GM18502 (cell line): ENCODE measurements around the gene ATG12.
"Not testable (repeated sequence)": the region's sequence is repeated elsewhere in the genome, so short reads cannot be mapped to it uniquely, and the experiment has no call there.

Experiments
- ATAC-seq: cut with Tn5 transposase; IDR thresholded peaks from one replicate; pipeline ENCODE4 v1.9.1; 2021; ENCODE audit warnings: mild to moderate bottlenecking; ENCODE audit not compliant: unreplicated experiment, poor library complexity

Gene ATG12

DNA sequence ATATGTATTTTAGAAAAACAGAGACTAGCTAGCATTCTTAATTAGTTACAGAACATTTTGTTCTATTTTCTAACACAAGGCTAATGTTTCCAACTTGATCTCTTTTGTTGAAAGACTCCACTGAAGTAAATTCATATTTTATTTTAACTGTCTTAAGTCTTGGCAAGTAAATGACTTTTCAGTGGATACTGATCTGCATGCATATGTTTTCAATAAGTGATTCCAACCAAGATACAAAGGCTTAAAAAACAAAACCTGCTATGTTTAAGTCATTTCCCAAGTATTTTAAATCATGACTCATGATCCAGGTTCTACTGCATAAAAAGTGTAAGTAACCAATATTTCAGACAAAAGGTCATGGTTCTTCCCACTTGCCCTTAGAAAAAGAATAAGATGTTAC, 30.6 kb downstream of the ATG12 start:
- ATAC-seq: no peak

DNA sequence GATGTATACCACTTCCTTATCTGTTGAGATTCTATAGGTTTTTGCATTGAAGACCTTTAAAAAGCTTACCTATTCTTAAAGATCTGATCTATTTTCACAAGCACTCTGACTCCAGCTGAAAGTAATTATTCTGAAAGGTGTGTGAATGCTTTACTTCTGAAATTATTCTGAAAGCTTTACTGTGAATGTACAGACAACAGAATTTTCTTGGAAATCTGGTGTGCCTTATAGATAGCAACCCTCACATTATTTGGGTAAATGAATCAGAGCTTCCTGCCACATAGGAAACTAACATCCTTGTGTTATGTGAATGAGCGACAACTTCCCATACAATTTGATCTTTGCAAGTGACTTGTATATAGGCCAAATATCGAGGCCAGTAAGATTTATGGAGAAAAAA, 31.4 kb downstream of the ATG12 start:
- no peak for ATAC-seq

DNA sequence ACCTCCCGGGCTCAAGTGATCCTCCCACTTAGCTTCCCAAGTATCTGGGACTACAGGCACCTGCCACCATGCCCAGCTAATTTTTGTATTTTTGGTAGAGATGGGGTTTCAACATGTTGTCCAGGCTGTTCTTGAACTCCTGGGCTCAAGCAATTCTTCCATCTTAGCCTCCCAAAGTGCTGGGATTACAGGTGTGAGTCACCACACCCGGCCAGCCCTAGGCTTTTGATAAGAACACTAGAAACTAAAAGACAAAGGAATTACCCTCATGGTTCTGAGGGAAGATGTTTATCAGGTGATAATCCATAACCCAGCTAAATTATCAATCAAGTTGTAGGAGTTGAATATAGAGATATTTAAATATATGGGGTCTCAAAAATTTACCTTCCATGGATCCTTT, 33.3 kb downstream of the ATG12 start:
- not testable (repeated sequence) for ATAC-seq

DNA sequence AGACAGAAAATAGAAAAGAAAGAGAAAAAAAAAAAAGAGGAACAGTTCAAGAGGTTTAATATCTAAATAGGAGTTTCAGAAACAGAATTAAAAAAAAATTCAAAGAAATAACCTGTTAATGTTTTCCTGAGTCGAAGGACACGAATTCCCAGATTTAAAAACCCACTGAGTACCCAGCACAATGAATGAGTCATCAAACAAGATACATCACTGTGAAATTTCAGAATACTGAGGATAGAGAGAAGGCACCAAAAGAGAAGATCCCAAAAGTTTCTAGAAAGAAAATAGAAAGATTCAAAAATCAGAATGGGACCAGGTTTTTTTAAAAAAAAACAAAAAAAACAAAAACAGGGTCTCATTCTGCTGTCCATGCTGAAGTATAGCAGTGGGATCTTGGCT, 33.7 kb downstream of the ATG12 start:
- ATAC-seq: no peak

DNA sequence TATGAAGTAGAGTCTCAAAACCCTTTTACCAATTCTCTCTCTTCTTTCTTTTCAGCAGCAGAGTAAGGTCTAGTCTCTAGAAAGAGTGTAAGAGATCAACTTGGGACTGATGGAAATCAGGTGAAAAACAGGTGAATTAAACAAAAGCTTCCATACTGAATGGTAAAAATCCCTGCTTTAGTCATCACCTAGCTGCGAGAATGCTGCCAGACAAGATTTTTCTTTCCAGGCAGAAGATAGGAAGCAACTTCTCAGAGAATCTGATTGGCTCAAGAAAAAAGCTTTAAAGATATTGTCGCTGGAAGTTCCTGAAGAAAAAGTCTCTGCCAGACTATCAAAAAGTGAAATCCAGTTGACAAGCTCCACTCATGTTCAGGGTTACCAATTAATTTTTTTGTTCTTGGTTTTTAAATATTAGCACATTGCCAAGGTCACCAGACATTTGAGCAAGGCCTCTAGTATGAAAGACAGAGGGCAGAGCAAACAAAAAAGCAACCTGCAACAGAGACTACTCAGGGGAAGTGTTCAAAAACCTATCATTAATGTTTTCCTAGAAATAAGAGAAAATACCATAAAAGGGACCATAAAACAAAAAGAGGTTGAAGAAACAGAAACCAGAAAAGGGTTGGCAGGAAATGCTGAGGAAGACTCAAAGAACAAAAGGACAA, 34.2 kb downstream of the ATG12 start:
- no peak for ATAC-seq

DNA sequence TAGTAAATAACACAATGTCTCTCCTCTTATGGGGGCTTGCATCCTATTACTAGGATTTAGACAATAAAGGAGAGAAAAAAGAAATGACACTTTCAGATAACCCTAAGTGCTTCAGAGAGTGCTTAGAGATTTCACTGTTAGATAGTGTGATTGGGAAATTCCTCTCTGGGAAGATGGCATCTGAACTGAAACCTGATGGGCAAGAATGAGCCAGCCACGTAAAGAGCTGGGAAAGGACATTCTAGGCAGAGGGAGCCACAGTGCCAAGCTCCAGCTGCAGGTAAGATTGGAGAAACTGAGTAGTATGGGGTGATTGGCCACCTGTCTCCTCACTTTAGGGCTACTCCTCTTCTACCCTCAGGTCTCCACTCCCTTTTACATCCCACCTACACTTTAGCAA, 39.4 kb downstream of the ATG12 start:
- ATAC-seq: no peak

DNA sequence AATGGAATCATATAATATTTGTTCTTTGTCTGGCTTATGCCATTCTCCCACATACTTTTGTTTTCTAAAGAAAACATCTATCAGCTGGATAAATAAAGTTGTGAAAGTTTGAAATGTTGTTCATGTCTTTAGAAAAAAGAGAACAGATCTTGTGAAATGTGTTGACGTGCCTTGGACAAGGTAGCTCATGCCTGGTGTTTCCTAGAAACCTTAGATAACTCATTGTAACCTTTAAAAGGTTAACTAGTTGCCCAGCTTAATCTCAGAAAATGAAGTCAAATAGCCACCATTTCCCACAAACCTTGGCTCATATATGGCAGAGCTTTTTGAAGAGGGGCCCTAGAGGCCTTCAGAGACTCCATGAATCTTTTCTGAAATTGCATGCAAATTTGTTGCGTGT, 40.2 kb downstream of the ATG12 start:
- no peak for ATAC-seq

DNA sequence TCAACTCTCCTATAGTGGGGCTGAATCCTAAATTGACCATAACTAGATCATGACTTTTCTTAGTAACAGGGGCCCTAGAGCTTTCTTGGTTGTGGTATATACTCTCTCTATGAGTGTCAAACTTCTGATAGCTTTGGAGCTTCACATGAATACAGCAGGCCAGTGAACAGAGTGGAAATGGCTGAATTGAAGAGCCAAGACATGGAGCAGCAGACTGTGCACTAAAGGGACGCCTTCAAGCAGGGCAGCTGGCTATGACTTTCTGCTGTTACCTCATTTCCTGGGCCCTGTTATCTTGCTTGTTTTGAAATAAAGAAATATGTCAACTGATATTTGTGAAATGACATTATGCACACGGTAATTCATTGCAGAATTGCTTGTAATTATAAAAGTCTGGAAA, 41.3 kb downstream of the ATG12 start:
- no peak for ATAC-seq

DNA sequence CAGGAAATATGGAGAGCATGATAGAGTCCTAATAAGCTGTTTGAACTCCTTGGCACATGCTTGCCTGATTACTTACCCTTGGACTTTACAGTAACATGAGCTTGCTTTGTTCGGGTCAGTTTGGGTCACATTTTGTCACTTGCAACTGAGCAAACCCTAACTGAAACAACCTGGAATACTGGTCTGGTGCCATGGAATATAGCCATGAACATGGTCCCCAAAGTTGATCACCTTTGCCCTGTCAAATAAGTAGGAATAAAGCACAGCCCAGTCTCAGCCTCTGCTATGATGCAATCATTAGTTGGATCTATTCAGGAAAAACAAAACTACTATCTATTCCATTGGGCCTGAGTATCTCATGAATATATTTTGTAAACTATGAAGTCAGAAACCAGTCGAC, 43.1 kb downstream of the ATG12 start:
- no peak for ATAC-seq

DNA sequence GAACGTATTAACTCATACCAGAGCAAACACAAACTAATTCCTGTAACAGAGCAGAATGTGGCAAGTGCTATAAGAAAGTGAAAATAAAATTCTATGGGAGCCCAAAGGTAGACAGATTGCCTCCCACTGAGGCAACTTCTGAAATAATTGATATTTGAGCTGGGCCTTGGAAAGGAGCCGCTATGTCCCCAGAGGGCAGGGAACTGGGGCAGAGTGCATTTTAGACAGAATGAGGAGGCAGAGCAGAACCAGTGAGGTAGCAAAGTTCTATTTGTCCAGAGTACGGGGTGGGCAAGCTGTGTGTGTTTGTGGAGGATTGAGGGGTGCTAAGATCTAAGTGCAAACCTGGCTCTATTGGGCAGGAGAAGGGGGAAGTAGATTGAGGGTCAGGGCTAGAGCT, 44.7 kb downstream of the ATG12 start:
- ATAC-seq: no peak

DNA sequence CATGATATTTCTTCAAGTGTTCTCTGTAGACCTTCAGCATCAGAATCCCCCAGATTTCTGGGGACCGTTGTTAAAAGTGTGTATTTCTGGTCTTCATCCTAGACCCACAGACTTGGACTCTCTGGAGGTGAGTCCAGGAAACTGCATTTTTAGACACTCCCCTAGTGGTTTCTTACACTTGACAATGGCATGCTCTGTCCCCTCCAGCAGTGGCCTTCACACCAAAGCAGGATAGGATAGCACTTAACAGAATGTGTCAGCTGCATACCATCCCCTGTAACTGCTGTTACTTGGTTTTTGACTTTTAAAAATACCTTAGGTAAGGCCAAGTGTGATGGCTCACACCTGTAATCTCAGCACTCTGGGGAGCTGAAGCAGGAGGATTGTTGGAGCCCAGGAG, 45.7 kb downstream of the ATG12 start:
- ATAC-seq: no peak

DNA sequence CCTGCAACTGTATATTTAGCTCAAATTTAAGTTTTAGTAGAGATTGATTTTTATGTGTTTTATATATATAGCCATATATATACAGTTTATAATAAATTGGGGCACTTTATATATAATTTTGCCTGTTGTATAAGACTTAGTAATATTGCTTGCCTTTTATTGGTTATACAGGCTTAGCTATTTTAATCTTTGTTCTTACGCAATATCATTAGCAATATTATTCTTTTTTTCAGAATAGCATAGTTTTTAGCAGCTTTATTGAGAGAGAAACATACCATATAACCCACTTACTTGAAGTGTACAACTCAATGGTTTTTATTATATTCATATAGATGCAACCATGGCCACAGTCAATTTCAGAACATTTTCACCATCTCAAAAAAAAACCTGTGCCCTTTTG, 52.9 kb downstream of the ATG12 start:
- no peak for ATAC-seq

DNA sequence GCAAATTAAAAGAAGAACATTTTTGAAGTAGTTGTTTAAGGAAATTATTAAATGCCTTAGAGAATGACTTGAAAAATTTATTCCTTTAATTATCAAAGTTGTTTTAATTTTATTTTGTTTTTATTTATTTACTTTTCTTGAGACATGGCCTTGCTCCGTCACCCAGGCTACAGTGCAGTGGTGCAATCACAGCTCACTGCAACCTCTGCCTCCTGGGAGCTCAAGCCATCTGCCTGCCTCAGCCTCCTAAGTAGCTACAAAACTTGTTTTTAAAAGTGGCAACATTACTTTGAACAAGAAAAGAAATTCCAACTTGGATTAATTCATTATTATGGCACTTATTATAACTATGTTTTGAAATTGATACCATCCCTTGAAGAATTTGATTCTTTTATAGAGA, 53.9 kb downstream of the ATG12 start:
- no peak for ATAC-seq

DNA sequence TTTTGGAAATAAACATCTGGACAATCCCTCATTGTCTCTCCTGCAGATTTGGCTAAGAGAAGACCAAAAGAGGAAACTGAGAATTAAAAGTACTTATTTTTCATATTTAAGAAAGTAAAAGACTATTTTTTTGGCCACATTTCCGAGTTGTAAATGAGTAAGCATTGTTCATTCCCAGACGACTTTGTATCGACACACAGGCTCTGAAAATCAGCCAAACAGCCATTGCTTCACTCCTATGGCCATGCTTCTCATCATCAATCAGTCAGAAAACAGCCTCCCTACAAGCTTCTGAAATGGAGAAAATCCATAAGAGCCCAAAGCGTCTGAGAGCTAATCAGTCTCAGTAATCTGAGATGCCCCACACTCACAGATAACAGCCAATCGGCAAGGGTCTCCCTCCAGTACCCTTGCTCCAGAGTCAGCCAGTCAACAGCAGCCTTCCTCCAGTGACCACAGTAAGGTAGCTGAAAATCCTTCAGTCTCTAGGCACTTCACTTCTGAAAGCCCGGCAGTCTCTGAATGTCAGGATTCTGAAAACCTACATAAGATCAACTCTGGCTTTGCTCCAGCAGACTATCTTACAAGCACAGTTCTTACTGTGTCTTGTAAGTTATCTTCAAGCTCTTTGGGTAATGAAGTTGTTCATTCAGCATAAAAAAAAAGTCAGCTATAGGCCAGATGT, 55.8 kb downstream of the ATG12 start:
- ATAC-seq: no peak

DNA sequence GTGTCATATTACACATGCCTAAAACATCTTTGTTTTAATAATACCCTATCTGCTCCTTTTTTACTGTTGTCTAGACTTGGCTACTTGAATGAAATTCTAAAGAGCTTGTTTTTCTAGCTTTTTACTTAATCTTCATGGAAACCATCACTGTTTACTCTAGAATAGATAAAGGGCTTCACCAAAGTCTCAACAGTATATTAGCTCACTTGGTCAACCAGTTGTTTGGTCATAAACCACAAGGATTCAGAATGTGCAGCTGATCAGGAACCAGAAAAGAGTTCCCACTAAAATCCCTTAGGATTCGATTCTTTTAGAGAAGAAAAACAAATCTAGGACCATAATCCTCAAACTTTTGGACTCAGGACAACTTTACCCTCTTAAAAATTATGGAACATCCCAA, 62.9 kb downstream of the ATG12 start:
- no peak for ATAC-seq
